Suppressor macrophage treated with lipopolysaccharide for 1 hour (primary cell): ENCODE data around the gene CREBBP.

Experiments used
- DNase-seq, 3 donors: peaks; one replicate each; pipeline ENCODE4 v3.0.0-alpha.2; 2020 to 2022

CREBBP gene

GRCh38 chr16:3792472-3793012 is 88.0 kb downstream of the CREBBP start:
- peak; percentile 10 to 30 (median 13) for DNase-seq

DNA sequence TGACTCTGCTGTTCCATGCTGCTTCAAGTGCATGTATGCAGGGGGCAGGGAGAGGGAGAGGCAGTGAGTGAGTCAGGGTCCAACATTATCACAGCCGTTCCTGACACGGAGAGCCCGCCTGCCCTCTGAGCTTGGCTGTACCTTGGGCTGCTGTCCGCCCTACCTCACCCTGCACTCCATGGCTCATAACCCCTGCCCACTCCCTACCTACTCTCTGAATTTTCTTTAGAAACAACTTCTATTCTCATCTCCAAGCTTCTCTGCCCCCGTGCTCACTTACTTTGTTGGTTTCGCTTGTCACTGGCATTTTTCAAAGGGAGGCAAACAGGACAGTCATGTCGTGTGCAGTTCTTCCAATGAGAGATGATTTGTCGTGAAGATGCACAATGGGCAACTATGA is 88.8 kb downstream of the CREBBP start:
- no peak for DNase-seq

DNA sequence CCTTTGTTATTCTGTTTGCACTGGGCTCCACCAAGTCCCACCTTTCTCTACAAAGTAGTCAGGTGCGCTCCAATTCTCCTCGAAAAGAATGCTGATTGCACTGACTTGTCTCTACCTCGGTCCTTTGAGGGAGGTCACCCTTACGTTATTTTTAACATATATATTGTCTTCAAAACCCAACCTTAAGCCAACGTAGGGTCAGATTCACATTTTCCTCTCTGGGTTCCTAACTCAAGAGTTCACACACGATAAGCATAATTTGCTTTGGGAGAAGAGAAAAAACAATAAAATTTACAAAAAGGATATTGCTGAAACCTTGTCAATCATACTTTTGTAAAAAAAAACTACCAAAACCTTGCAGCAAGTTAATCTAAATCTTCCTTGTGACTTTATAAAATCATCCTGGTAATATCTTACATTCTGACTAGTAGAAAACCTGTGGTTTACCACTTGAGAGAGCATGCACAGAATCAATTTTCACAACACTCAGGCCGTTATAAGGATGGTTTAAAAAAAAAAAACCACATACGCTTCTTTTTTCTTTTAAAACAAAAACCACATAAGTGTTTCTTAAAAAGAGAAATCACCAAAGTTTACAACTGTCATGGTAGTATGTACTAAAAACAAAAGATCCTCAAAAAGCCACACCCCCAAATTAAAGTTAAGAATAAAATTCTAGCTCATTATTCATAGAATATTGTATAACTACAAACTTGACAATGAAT is 91.0 kb downstream of the CREBBP start:
- no peak for DNase-seq

DNA sequence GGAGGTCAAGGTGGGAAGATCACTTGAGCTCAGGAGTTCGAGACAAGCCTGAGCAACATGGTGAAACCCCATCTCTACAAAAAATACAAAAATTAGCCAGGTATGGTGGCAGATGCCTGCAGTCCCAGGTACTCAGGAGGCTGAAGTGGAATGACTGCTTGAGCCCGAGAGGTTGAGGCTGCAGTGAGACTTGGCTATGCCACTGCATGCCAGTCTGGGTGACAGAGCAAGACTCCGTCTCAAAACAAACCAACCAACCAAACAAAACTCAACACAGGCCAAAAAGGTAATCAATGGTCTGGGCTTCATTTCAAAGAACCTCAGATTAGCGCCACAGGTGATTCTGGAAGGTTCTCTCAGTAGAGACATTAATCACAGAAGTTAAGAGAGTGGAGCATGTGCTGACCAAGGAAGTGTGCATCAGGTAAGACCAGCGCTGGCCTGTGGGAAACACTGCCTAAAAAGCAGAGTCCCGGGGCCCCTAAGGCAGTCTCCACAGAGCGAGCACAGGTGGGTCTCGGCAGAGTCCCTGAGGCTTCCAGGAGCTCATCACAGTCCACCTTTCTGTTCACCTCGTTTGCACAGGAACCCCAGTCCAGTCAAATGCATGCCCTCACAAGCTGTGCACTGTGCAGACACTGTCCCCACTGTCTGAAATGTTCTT is 91.7 kb downstream of the CREBBP start:
- no peak for DNase-seq

GRCh38 chr16:3787924-3788661 is 92.4 kb downstream of the CREBBP start:
- no peak for DNase-seq

DNA sequence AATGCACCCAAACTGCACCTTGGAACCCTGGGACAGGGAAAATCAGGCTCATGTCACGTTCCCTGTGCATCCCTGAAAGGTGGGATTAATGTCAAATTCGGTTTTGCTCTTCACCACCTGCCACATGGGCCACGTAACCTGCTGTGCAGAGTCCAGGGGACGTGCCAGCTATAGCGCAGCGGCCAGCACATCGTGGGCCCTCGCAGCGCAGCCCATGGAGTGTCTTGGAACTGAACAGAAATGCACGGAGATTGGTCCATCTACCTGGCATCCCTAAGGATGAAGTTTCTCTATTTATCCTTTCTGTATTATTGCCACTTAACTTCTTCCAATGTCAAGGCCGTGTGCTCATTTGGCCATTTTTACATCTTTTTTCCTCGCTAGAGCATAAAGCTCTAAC is 95.1 kb downstream of the CREBBP start:
- DNase-seq, result no peak

DNA sequence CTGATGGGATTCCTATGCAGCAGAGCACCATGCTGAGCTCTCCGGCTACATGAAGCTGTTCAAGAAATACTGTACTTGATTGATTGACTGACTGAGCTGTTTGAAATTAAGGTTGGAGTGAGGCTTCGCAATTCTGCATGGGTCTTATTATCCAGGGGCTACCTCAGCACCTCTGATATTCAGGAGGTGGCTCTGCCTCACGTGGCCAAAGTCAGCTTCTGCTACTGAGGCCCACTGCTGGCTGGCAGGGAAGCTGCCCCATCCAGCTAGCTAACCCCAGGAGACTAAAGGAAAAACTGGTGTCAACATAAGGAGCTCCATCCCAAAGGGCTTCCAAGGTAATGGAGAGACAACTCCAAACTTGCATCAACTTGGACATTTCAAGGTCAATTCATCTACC is 97.0 kb downstream of the CREBBP start:
- no peak for DNase-seq

DNA sequence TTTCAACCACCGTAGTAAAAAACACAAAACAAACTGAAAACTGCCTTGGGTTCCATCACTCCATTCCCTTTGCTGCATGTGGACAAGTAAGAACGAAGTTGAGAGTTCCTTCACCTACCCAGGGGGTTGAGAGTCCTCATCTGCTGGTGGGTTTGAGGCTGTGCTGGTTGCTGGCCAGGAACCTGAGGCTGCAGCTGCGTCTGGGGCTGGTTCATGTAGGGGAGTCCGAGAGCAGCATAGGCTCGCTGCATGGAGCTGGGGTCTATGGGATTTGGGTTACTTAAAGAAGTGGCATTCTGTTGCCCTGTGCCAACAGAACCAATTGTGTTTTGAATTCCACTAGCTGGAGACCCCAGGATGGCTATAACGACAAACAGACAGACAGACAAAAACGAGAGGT is 97.9 kb downstream of the CREBBP start:
- DNase-seq, result no peak

- DNase-seq, result no peak
Observed at GRCh38 chr16:3781421-3781820, 99.1 kb downstream of the CREBBP start.

- peak in 2 of 3 donors; percentile 15 to 21 for DNase-seq
Observed at GRCh38 chr16:3780570-3780969, 99.9 kb downstream of the CREBBP start.

GRCh38 chr16:3776316-3776715 is 104.2 kb downstream of the CREBBP start:
- DNase-seq, result no peak

DNA sequence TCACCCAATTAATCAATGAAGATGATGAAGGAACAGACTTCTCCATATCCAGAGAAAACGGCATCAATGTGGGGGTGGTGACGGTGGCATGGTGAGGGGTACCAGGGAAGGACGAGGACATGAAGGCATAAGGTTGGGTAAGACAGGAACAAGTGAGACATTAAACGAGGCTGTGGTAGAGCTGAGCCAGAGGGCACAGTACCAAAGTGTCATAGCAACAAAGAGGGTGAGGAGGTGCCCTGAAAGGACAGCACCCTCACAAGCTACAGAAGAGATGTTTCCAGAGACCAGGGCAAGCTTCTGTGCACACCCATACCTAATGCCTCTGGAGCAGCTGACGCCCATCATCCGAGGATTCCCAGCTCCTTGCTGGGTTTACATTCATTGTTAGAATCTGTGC is 105.7 kb downstream of the CREBBP start:
- no peak for DNase-seq

DNA sequence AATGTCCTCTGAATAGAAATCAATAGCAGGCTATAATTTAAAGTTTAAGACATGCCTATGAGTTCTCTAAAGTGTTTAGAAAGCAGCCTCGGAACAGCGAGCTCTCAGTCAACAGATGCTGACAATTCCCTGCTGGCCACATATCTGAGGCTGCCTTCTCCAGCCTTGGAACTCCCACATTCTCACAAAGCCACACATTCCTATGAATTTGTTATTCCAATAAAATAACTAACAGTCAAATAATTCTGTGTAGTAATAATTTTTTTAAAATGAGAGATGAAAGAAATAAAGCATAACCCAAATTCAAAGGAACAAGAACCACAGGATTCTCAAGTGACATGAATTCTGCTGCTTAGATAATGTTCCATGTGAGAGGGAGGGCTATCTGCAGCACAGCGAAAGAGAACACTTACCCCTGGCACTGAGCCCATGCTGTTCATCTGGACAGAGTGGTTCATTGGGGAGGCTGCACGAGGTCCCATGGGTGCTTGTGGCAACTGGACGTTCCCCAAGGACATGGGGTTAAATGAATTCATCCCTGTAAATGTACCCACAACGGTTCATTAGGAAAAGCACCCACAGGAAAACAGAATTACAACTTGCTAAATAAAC is 106.3 kb downstream of the CREBBP start:
- DNase-seq, result no peak

GRCh38 chr16:3773663-3774062 is 106.8 kb downstream of the CREBBP start:
- DNase-seq, result no peak

DNA sequence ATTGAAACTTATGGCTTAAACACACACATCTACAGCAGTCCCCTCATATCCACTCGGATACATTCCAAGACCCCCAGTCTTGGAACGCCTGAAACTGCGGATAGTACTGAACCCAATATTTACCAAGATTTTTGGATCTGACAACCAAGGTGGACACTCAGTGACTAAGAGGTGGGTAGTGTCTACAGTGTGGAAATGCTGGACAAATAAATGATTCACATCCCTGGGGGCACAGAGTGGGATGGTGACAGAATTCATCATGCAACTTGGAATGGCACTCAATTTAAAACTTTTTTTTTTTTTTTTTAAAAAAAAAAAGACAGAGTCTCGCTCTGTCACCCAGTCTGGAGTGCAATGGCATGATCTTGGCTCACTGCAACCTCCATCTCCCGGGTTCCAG is 109.0 kb downstream of the CREBBP start:
- peak in 2 of 3 donors; percentile 30 to 37 for DNase-seq

- DNase-seq, result no peak
Observed at GRCh38 chr16:3770530-3770929, 110.0 kb downstream of the CREBBP start.

GRCh38 chr16:3769942-3770341 is 110.6 kb downstream of the CREBBP start:
- no peak for DNase-seq

- DNase-seq, result no peak
Observed at GRCh38 chr16:3769013-3769412, 111.5 kb downstream of the CREBBP start.

DNA sequence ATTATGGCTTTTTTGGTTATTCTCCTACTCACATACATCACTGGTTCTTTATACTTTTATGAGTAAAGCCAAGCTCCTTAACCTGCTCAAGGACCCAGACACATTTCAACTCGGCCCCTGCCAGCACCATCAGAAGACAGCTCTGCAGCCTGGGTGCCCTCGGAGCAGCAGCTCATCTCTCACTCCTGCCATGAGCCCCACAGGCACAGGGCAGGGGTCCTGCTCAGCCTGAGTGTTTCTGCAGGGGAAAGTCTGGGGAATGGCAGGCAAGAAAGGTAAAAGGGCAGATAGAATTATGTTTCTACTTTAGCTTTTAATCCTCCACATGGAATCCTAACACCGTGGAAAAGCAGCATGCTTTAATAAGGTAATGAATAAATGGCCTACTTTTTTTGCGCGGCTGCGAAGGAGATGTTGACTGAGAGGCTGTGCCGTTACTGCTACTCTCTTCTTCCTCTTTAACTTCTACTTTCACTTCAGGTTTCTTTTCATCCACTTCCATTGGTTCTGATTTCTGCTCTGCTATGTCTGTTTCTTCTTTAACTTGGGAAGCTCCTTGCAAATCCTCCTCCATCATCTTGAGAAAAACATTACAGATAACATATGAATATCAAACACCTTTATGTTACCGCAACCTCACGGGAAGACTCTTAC is 113.1 kb downstream of the CREBBP start:
- peak; percentile 13 to 33 (median 25) for DNase-seq

DNA sequence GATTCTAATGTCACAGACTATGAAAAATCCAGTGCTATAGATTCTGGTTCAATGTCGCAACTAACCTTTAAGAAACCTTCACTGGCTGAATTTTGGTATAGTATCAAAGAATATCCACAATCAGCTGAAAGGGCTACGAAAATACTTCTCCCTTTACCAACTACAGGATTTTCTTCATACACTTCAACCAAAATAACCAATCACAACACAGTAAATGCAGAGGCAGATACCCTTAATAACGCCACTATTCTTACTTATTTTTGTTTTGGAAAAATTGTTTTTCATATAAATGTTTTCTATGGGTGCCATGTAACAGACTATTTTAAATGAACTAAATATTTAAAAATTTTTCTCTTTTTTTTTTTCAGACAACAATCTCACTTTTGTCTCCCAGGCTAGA is 114.3 kb downstream of the CREBBP start:
- no peak for DNase-seq

DNA sequence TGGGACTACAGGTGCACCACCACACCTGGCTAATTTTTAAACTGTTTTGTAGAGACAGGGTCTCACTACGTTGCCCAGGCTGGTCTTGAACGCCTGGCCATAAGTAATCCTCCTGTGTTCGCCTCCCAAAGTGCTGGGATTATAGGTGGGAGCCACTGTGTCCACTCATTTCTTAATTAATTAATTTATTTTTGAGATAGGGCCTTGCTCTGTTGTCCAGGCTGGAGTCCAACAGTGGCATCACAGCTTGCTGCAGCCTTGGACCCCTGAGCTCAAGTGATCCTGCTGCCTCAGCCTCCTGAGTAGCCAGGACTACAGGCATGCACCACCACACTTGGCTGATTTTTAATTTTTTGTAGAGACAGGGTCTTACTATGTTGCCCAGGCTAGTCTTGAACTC is 116.1 kb downstream of the CREBBP start:
- DNase-seq, result no peak

GRCh38 chr16:3762107-3762750 is 118.3 kb downstream of the CREBBP start:
- no peak for DNase-seq
